ENCODE measurements around the gene RTEL1.
"Not testable (repeated sequence)": the region's sequence is repeated elsewhere in the genome, so short reads cannot be mapped to it uniquely, and the experiment has no call there.

RTEL1 gene

GRCh38 chr20:63624486-63624885 is 33.6 kb upstream of the RTEL1 start:
- H3K9me3 ChIP-seq (replicated peaks in 1 of 11) = no peaks in the 10 kb centered on the region
- H3K27ac ChIP-seq = 0 out of 22 replicates have a peak overlapping the region, but pooled peaks of 1 of the 11 experiments have one; percentile 25
- no peak overlapping the region for H3K4me3 ChIP-seq
- H3K9ac ChIP-seq = peak overlapping the region in 2 of 11 experiments; percentile 3 to 13; a peak in 1 of 22 replicates
- peaks cover 16 to 44% (median 31%) of the 10 kb centered on the region in 11 experiments; a peak in 18 of 22 replicates for H4K20me1 ChIP-seq
- no peaks in the 10 kb centered on the region for H3K27me3 ChIP-seq
- peak; percentile 18 to 99 (median 94); a peak in 19 of 22 replicates for TF ChIP-seq Cebpa-rat (IDR thresholded peaks at IDR 0.05)
- H3K36me3 ChIP-seq = peaks cover 1 to 25% (median 10%) of the 10 kb centered on the region in 11 experiments; a peak in 16 of 22 replicates
- H3K4me1 ChIP-seq = peaks cover 36 to 81% (median 71%) of the 10 kb centered on the region in 10 experiments
- peak overlapping the region in 10 of 11 experiments; percentile 5 to 97 (median 93); a peak in 18 of 22 replicates for H3K4me2 ChIP-seq

- Histone ChIP-seq H3K4me3 (peak overlapping the region; percentile 77 to 99 (median 96)), H3K9ac (peak overlapping the region; percentile 95 to 99 (median 98)), H3K27me3 (no peaks in the 10 kb centered on the region), H3K27ac (peak overlapping the region; percentile 95 to 100 (median 99)), H4K20me1 (peaks cover 5 to 29% (median 17%) of the 10 kb centered on the region in 11 experiments; a peak in 16 of 22 replicates), H3K36me3 (peaks cover 0 to 23% (median 10%) of the 10 kb centered on the region in 11 experiments; a peak in 10 of 22 replicates), H3K9me3 (replicated peaks in 1 of 11) (no peaks in the 10 kb centered on the region), H3K4me2 (peak overlapping the region; percentile 83 to 97 (median 94)), H3K4me1 (peaks cover 31 to 78% (median 64%) of the 10 kb centered on the region in 10 experiments)
- TF ChIP-seq Cebpa-rat (IDR thresholded peaks at IDR 0.05) = no peak
Measured at GRCh38 chr20:63625771-63626423, 32.2 kb upstream of the RTEL1 start.

- peak within 1 kb of the TSS; percentile 95 to 100 (median 99) for H3K27ac ChIP-seq
- peak within 1 kb of the TSS; percentile 77 to 99 (median 96) for H3K4me3 ChIP-seq
- H3K36me3 ChIP-seq = peaks cover 0 to 23% (median 10%) of the 10 kb centered on the region in 11 experiments; a peak in 10 of 22 replicates
- no peaks in the 10 kb centered on the region for H3K9me3 ChIP-seq (replicated peaks in 1 of 11)
- peaks cover 37 to 79% (median 64%) of the 10 kb centered on the region in 10 experiments for H3K4me1 ChIP-seq
- peaks cover 0 to 23% (median 11%) of the 10 kb centered on the region in 11 experiments; a peak in 12 of 22 replicates for H4K20me1 ChIP-seq
- H3K4me2 ChIP-seq = peak within 1 kb of the TSS; percentile 94 to 99 (median 98)
- no peak for TF ChIP-seq Cebpa-rat (IDR thresholded peaks at IDR 0.05)
- no peaks in the 10 kb centered on the region for H3K27me3 ChIP-seq
- peak within 1 kb of the TSS; percentile 95 to 99 (median 98) for H3K9ac ChIP-seq
Measured at GRCh38 chr20:63626424-63627128, 31.5 kb upstream of the RTEL1 start, which contains the start of gene GMEB2. GMEB2 (minus strand) TSS chr20:63627101; CDS start chr20:63619397, 7,704 bp downstream.

GRCh38 chr20:63627129-63627750 is 30.9 kb upstream of the RTEL1 start:
- Histone ChIP-seq H3K4me3 (peak overlapping the region; percentile 77 to 99 (median 96)), H3K36me3 (peaks cover 0 to 18% (median 8%) of the 10 kb centered on the region in 11 experiments; a peak in 10 of 22 replicates), H3K27me3 (no peaks in the 10 kb centered on the region), H3K4me1 (peaks cover 38 to 72% (median 61%) of the 10 kb centered on the region in 10 experiments), H3K9me3 (replicated peaks in 1 of 11) (no peaks in the 10 kb centered on the region), H3K4me2 (peak overlapping the region; percentile 81 to 99 (median 98)), H4K20me1 (peaks cover 0 to 17% (median 6%) of the 10 kb centered on the region in 11 experiments; a peak in 10 of 22 replicates), H3K9ac (peak overlapping the region; percentile 95 to 99 (median 98)), H3K27ac (peak overlapping the region; percentile 95 to 100 (median 99))
- TF ChIP-seq Cebpa-rat (IDR thresholded peaks at IDR 0.05) = no peak

- Histone ChIP-seq H3K36me3 (peaks cover 0 to 14% (median 4%) of the 10 kb centered on the region in 11 experiments; a peak in 9 of 22 replicates), H3K4me3 (peak overlapping the region; percentile 77 to 99 (median 96)), H3K9ac (peak overlapping the region; percentile 95 to 99 (median 98)), H3K4me2 (peak overlapping the region; percentile 81 to 99 (median 98)), H4K20me1 (peaks cover 0 to 12% (median under 1%) of the 10 kb centered on the region in 11 experiments; a peak in 6 of 22 replicates), H3K9me3 (replicated peaks in 1 of 11) (no peaks in the 10 kb centered on the region), H3K27me3 (no peaks in the 10 kb centered on the region), H3K4me1 (peaks cover 38 to 68% (median 56%) of the 10 kb centered on the region in 10 experiments), H3K27ac (peak overlapping the region; percentile 95 to 100 (median 99); a peak in 20 of 22 replicates)
- no peak for TF ChIP-seq Cebpa-rat (IDR thresholded peaks at IDR 0.05)
Measured at GRCh38 chr20:63627751-63628245, 30.3 kb upstream of the RTEL1 start.

GRCh38 chr20:63628246-63628975 is 29.7 kb upstream of the RTEL1 start:
- peak overlapping the region; percentile 95 to 99 (median 98) for H3K9ac ChIP-seq
- H3K9me3 ChIP-seq (replicated peaks in 1 of 11) = no peaks in the 10 kb centered on the region
- H3K4me2 ChIP-seq = peak overlapping the region; percentile 81 to 99 (median 98)
- H3K27me3 ChIP-seq = no peaks in the 10 kb centered on the region
- peaks cover 38 to 65% (median 52%) of the 10 kb centered on the region in 10 experiments for H3K4me1 ChIP-seq
- H4K20me1 ChIP-seq = peaks cover 0 to 8% (median 0%) of the 10 kb centered on the region in 11 experiments; a peak in 2 of 22 replicates
- TF ChIP-seq Cebpa-rat (IDR thresholded peaks at IDR 0.05) = peak in 8 of 11 experiments; percentile 56 to 90 (median 70); a peak in 13 of 22 replicates
- peak overlapping the region in 10 of 11 experiments; percentile 95 to 100 (median 99); a peak in 20 of 22 replicates for H3K27ac ChIP-seq
- peak overlapping the region; percentile 77 to 99 (median 96) for H3K4me3 ChIP-seq
- peaks cover 0 to 8% (median 0%) of the 10 kb centered on the region in 11 experiments; a peak in 4 of 22 replicates for H3K36me3 ChIP-seq

- H3K27me3 ChIP-seq; H4K20me1 ChIP-seq; H3K9me3 ChIP-seq (replicated peaks in 1 of 11); H3K4me3 ChIP-seq; H3K36me3 ChIP-seq: not testable (repeated sequence)
- peak overlapping the region in 6 of 11 experiments; percentile 6 to 50 (median 26); a peak in 4 of 22 replicates for H3K9ac ChIP-seq
- H3K4me2 ChIP-seq = peak overlapping the region; percentile 25 to 58 (median 44)
- peaks cover 45 to 65% (median 55%) of the 10 kb centered on the region in 10 experiments for H3K4me1 ChIP-seq
- H3K27ac ChIP-seq = peak overlapping the region in 6 of 11 experiments; percentile 20 to 47 (median 30); a peak in 4 of 22 replicates
Measured at GRCh38 chr20:63630956-63631355, 27.2 kb upstream of the RTEL1 start.

GRCh38 chr20:63631426-63631825 is 26.7 kb upstream of the RTEL1 start:
- H3K27me3 ChIP-seq; H3K36me3 ChIP-seq; H3K4me3 ChIP-seq; H3K9me3 ChIP-seq (replicated peaks in 1 of 11); H4K20me1 ChIP-seq: not testable (repeated sequence)
- peak overlapping the region in 6 of 11 experiments; percentile 20 to 47 (median 30); a peak in 4 of 22 replicates for H3K27ac ChIP-seq
- H3K9ac ChIP-seq = peak overlapping the region in 6 of 11 experiments; percentile 6 to 50 (median 26); a peak in 5 of 22 replicates
- H3K4me1 ChIP-seq = peaks cover 47 to 70% (median 59%) of the 10 kb centered on the region in 10 experiments
- peak overlapping the region; percentile 25 to 58 (median 44) for H3K4me2 ChIP-seq

Data from BLaER1 treated with 17β-estradiol and CSF1 and Interleukin-3, amounts not matched to agents 10 nM and 100 nM (cell line).